Cerebellar nuclear complex (tissue), 1 donor: Measurements from ENCODE around the gene IFIT3.
"Not testable (repeated sequence)": the region's sequence is repeated elsewhere in the genome, so short reads cannot be mapped to it uniquely, and the experiment has no call there.

Experiments
- DNase-seq, 2 experiments: peaks; one replicate each; lab custom pipeline; 2025; lab: John Stamatoyannopoulos, UW

IFIT3 gene

GRCh38 chr10:89336241-89336640, 8.4 kb downstream of the IFIT3 start:
- no peak for DNase-seq

GRCh38 chr10:89337484-89337883, 9.7 kb downstream of the IFIT3 start:
- DNase-seq, result no peak

- no peak for DNase-seq
Observed at GRCh38 chr10:89338713-89339112, 10.9 kb downstream of the IFIT3 start.

GRCh38 chr10:89339875-89340274, 12.1 kb downstream of the IFIT3 start:
- no peak for DNase-seq

- DNase-seq, result no peak
Observed at GRCh38 chr10:89341649-89342048, 13.9 kb downstream of the IFIT3 start.

- DNase-seq, result peak; percentile 94 to 95
Observed at GRCh38 chr10:89342206-89342958, 14.6 kb downstream of the IFIT3 start.

GRCh38 chr10:89343089-89343767, 15.4 kb downstream of the IFIT3 start:
- no peak for DNase-seq

GRCh38 chr10:89344156-89344555, 16.4 kb downstream of the IFIT3 start:
- no peak for DNase-seq

- no peak for DNase-seq
Observed at GRCh38 chr10:89345367-89346000, 17.7 kb downstream of the IFIT3 start.

- DNase-seq, result no peak
Observed at GRCh38 chr10:89346405-89347254, 18.8 kb downstream of the IFIT3 start.

- no peak for DNase-seq
Observed at GRCh38 chr10:89347701-89348457, 20.1 kb downstream of the IFIT3 start.

GRCh38 chr10:89348481-89348880, 20.7 kb downstream of the IFIT3 start:
- DNase-seq, result no peak

- no peak for DNase-seq
Observed at GRCh38 chr10:89348975-89349374, 21.2 kb downstream of the IFIT3 start.

- DNase-seq, result not testable (repeated sequence)
Observed at GRCh38 chr10:89350631-89351315, 23.0 kb downstream of the IFIT3 start.

GRCh38 chr10:89351412-89351779, 23.6 kb downstream of the IFIT3 start:
- DNase-seq, result no peak

- no peak for DNase-seq
Observed at GRCh38 chr10:89351780-89352597, 24.2 kb downstream of the IFIT3 start.

- no peak for DNase-seq
Observed at GRCh38 chr10:89352802-89353201, 25.0 kb downstream of the IFIT3 start.

- DNase-seq, result no peak
Observed at GRCh38 chr10:89355394-89355931, 27.7 kb downstream of the IFIT3 start.

GRCh38 chr10:89357096-89357495, 29.3 kb downstream of the IFIT3 start:
- DNase-seq, result no peak

GRCh38 chr10:89357975-89358374, 30.2 kb downstream of the IFIT3 start:
- DNase-seq, result no peak
